DOHH2 (cell line): ENCODE data around the gene METTL24.

Experiments
- CTCF ChIP-seq: fragments of 200-600 bp; sonication (generic); IDR thresholded peaks from one replicate; pipeline ENCODE4 v1.5.1; 2014; ENCODE audit warnings: antibody characterized with exemption, mild to moderate bottlenecking, low read depth, low read length; ENCODE audit not compliant: poor library complexity, severe bottlenecking
- EZH2phosphoT487 ChIP-seq: fragments of 200-600 bp; sonication (generic); IDR thresholded peaks from 2 replicates; pipeline ENCODE4 v1.6.1; 2017; ENCODE audit warnings: borderline replicate concordance, mild to moderate bottlenecking, antibody characterized with exemption, low read length, moderate library complexity, mixed read lengths

GRCh38 chr6:110360676-110361075, 2.5 kb upstream of the METTL24 start:
- TF ChIP-seq CTCF: no peak
- no peak for TF ChIP-seq EZH2phosphoT487
